HAP-1 (cell line): ENCODE data around the gene TMEM198.

Source experiments
- DNase-seq, 2 experiments: peaks; one replicate each; pipeline ENCODE4 v3.0.0-alpha.2; 2016 to 2020; ENCODE audit warnings: low spot score in 2 of 2
- H3K27me3 ChIP-seq: fragments of 250-450 bp; sonication (Bioruptor Pico); 2 replicates; pipeline ENCODE4 v1.5.1; 2020; ENCODE audit warnings: low read depth, mild to moderate bottlenecking, moderate library complexity
- H3K36me3 ChIP-seq: fragments of 250-450 bp; sonication (Bioruptor Pico); replicated peaks from 2 replicates; pipeline ENCODE4 v1.5.1; 2020; ENCODE audit warnings: mild to moderate bottlenecking
- H3K4me1 ChIP-seq: fragments of 250-450 bp; sonication (Bioruptor Pico); 2 replicates; pipeline ENCODE4 v1.5.1; 2020; ENCODE audit warnings: mild to moderate bottlenecking
- H3K4me3 ChIP-seq: fragments of 250-450 bp; sonication (Bioruptor Pico); 2 replicates; pipeline ENCODE4 v1.5.1; 2020; ENCODE audit warnings: mild to moderate bottlenecking, moderate library complexity
- H3K9me3 ChIP-seq: fragments of 250-450 bp; sonication (Bioruptor Pico); 2 replicates; pipeline ENCODE4 v1.5.1; 2020; ENCODE audit warnings: mild to moderate bottlenecking, moderate library complexity
- in situ Hi-C: fragments of 300-500 bp; cut with MboI; formaldehyde crosslinking; loops from 3 replicates; pipeline ENCODE4 v1.14.3; 2020; ENCODE audit warnings: low sequenced_read_pairs, inconsistent platforms, mixed read lengths

TMEM198 gene

GRCh38 chr2:219538956-219539788 lies 4.7 kb upstream of the TMEM198 start:
- DNase-seq = no peak
- H3K9me3 ChIP-seq = no peaks in the 10 kb centered on the region
- H3K4me1 ChIP-seq = peaks cover 8% of the 10 kb centered on the region; the same call in 1 of the 2 replicates
- in situ Hi-C loops = no loop called here
- H3K4me3 ChIP-seq = no peak overlapping the region
- peaks cover 19% of the 10 kb centered on the region for H3K36me3 ChIP-seq
- H3K27me3 ChIP-seq = peaks cover 2% of the 10 kb centered on the region; the same call in 1 of the 2 replicates

- in situ Hi-C loops = loop anchor here (5.0 kb wide), 1 partner anchor 102 kb away; no protein-coding TSS in a partner anchor
These were observed 3.7 kb upstream of the TMEM198 start for GRCh38 chr2:219539926-219540678.

GRCh38 chr2:219540784-219541504 lies 2.9 kb upstream of the TMEM198 start:
- Histone ChIP-seq H3K9me3 (no peaks in the 10 kb centered on the region), H3K4me1 (peaks cover 8% of the 10 kb centered on the region; the same call in 1 of the 2 replicates), H3K27me3 (no peaks in the 10 kb centered on the region), H3K4me3 (no peak overlapping the region), H3K36me3 (peaks cover 19% of the 10 kb centered on the region)
- no peak for DNase-seq
- in situ Hi-C loops = loop anchor here (5.0 kb wide), 1 partner anchor 101 kb away; no protein-coding TSS in a partner anchor

More at GRCh38 chr2:219539926-219540678, 3.7 kb upstream of the TMEM198 start:
- H3K4me3 ChIP-seq = no peak overlapping the region
- peaks cover 8% of the 10 kb centered on the region; the same call in 1 of the 2 replicates for H3K4me1 ChIP-seq
- peaks cover 19% of the 10 kb centered on the region for H3K36me3 ChIP-seq
- no peaks in the 10 kb centered on the region for H3K9me3 ChIP-seq
- H3K27me3 ChIP-seq = no peaks in the 10 kb centered on the region
- no peak for DNase-seq

GRCh38 chr2:219541611-219542180 lies 2.1 kb upstream of the TMEM198 start:
- Histone ChIP-seq H3K36me3 (peaks cover 19% of the 10 kb centered on the region), H3K27me3 (no peaks in the 10 kb centered on the region), H3K4me3 (peak overlapping the region; percentile 67), H3K9me3 (no peaks in the 10 kb centered on the region), H3K4me1 (peaks cover 8% of the 10 kb centered on the region; the same call in 1 of the 2 replicates)
- peak; percentile 56 to 91 for DNase-seq
- in situ Hi-C loops = loop anchor here (5.0 kb wide), 1 partner anchor 101 kb away; no protein-coding TSS in a partner anchor

GRCh38 chr2:219542931-219543595 lies 765 bp upstream of the TMEM198 start:
- in situ Hi-C loops = loop anchor here (5.0 kb wide), 1 partner anchor 99 kb away; no protein-coding TSS in a partner anchor
- Histone ChIP-seq H3K36me3 (peaks cover 19% of the 10 kb centered on the region), H3K9me3 (no peaks in the 10 kb centered on the region), H3K4me3 (peak overlapping the region; percentile 67), H3K4me1 (peaks cover 8% of the 10 kb centered on the region; the same call in 1 of the 2 replicates), H3K27me3 (no peaks in the 10 kb centered on the region)
- peak in 1 of 2 experiments; percentile 61 for DNase-seq

GRCh38 chr2:219544567-219544966 lies 739 bp downstream of the TMEM198 start:
- Histone ChIP-seq H3K4me1 (peaks cover 8% of the 10 kb centered on the region; the same call in 1 of the 2 replicates), H3K27me3 (no peaks in the 10 kb centered on the region), H3K36me3 (peaks cover 19% of the 10 kb centered on the region), H3K9me3 (no peaks in the 10 kb centered on the region), H3K4me3 (peak overlapping the region; percentile 67)
- in situ Hi-C loops = loop anchor here (5.0 kb wide), 1 partner anchor 98 kb away; no protein-coding TSS in a partner anchor
- DNase-seq = no peak

- DNase-seq = no peak
- in situ Hi-C loops = no loop called here
- no peak overlapping the region for H3K4me3 ChIP-seq
- no peaks in the 10 kb centered on the region for H3K9me3 ChIP-seq
- H3K36me3 ChIP-seq = peaks cover 14% of the 10 kb centered on the region
- H3K4me1 ChIP-seq = peaks cover 8% of the 10 kb centered on the region; the same call in 1 of the 2 replicates
- no peaks in the 10 kb centered on the region for H3K27me3 ChIP-seq
These were observed 1.6 kb downstream of the TMEM198 start for GRCh38 chr2:219545295-219545942.

- Histone ChIP-seq H3K9me3 (no peaks in the 10 kb centered on the region), H3K4me3 (no peak overlapping the region), H3K36me3 (peaks cover 8% of the 10 kb centered on the region), H3K27me3 (no peaks in the 10 kb centered on the region), H3K4me1 (peaks cover 8% of the 10 kb centered on the region; the same call in 1 of the 2 replicates)
- in situ Hi-C loops = no loop called here
- DNase-seq = no peak
These were observed 2.1 kb downstream of the TMEM198 start for GRCh38 chr2:219545943-219546352.

- H3K4me3 ChIP-seq = no peak overlapping the region
- in situ Hi-C loops = no loop called here
- H3K36me3 ChIP-seq = no peaks in the 10 kb centered on the region
- no peaks in the 10 kb centered on the region for H3K9me3 ChIP-seq
- H3K27me3 ChIP-seq = no peaks in the 10 kb centered on the region
- peaks cover 4% of the 10 kb centered on the region for H3K4me1 ChIP-seq
- no peak for DNase-seq
These were observed 3.8 kb downstream of the TMEM198 start for GRCh38 chr2:219547621-219548020.

- H3K27me3 ChIP-seq = no peaks in the 10 kb centered on the region
- no peak overlapping the region for H3K4me3 ChIP-seq
- no peaks in the 10 kb centered on the region for H3K36me3 ChIP-seq
- no peaks in the 10 kb centered on the region for H3K9me3 ChIP-seq
- in situ Hi-C loops = no loop called here
- no peak for DNase-seq
- peaks cover 8% of the 10 kb centered on the region for H3K4me1 ChIP-seq
These were observed 5.2 kb downstream of the TMEM198 start for GRCh38 chr2:219548990-219549389.

- Histone ChIP-seq H3K4me1 (peaks cover 8% of the 10 kb centered on the region), H3K4me3 (no peak overlapping the region), H3K9me3 (no peaks in the 10 kb centered on the region), H3K36me3 (no peaks in the 10 kb centered on the region), H3K27me3 (no peaks in the 10 kb centered on the region)
- in situ Hi-C loops = no loop called here
- no peak for DNase-seq
These were observed 5.8 kb downstream of the TMEM198 start for GRCh38 chr2:219549619-219550018.
